ENCODE measurements around the gene STON1. TPM values are rescaled to one million over a fixed set of nuclear protein-coding genes. Genes with fewer than 3 reads are reported as not detected.
A peak's percentile ranks its signal among the peaks of the same experiment; 100 is the strongest.
"Not testable (repeated sequence)": the region's sequence is repeated elsewhere in the genome, so short reads cannot be mapped to it uniquely, and the experiment has no call there.

STON1 gene
- total RNA-seq, 3 donors from 2014 or later = 21.7 to 45.6 (median 35.1) TPM

- Histone ChIP-seq H3K4me1 (no peaks in the 10 kb centered on the region), H3K27ac (no peak overlapping the region), H3K36me3 (no peaks in the 10 kb centered on the region), H3K27me3 (no peaks in the 10 kb centered on the region), H3K4me3 (no peak overlapping the region), H3K9me3 (no peaks in the 10 kb centered on the region)
- no peak for DNase-seq (ENCODE audit: low spot score in 2 of 2)
- intact Hi-C loops (cut with DNase I; ENCODE audit: low total_unique reads) = no loop called here
- TF ChIP-seq POLR2A (IDR thresholded peaks at IDR 0.05) (no peak), POLR2AphosphoS5 (IDR thresholded peaks at IDR 0.05) (no peak), CTCF (IDR thresholded peaks at IDR 0.05) (peak; percentile 53 to 54 (median 53))
Measured at GRCh38 chr2:48589170-48589767, 59.3 kb downstream of the STON1 start.

- no peak overlapping the region for H3K4me3 ChIP-seq
- no peak overlapping the region for H3K27ac ChIP-seq
- no peak for TF ChIP-seq POLR2AphosphoS5 (IDR thresholded peaks at IDR 0.05)
- no peak for TF ChIP-seq CTCF (IDR thresholded peaks at IDR 0.05)
- TF ChIP-seq POLR2A (IDR thresholded peaks at IDR 0.05) = no peak
- no peaks in the 10 kb centered on the region for H3K9me3 ChIP-seq
- no peak for DNase-seq (ENCODE audit: low spot score in 2 of 2)
- H3K4me1 ChIP-seq = no peaks in the 10 kb centered on the region
- H3K36me3 ChIP-seq = no peaks in the 10 kb centered on the region
- no peaks in the 10 kb centered on the region for H3K27me3 ChIP-seq
- intact Hi-C loops (cut with DNase I; ENCODE audit: low total_unique reads) = no loop called here
Measured at GRCh38 chr2:48590017-48590416, 60.1 kb downstream of the STON1 start.

- Histone ChIP-seq H3K27me3 (no peaks in the 10 kb centered on the region), H3K27ac (no peak overlapping the region), H3K36me3 (no peaks in the 10 kb centered on the region), H3K9me3 (no peaks in the 10 kb centered on the region), H3K4me3 (no peak overlapping the region), H3K4me1 (no peaks in the 10 kb centered on the region)
- no peak for DNase-seq (ENCODE audit: low spot score in 2 of 2)
- no peak for TF ChIP-seq CTCF (IDR thresholded peaks at IDR 0.05)
- TF ChIP-seq POLR2A (IDR thresholded peaks at IDR 0.05) = no peak
- no peak for TF ChIP-seq POLR2AphosphoS5 (IDR thresholded peaks at IDR 0.05)
- intact Hi-C loops (cut with DNase I; ENCODE audit: low total_unique reads) = no loop called here
Measured at GRCh38 chr2:48592067-48592466, 62.1 kb downstream of the STON1 start.

GRCh38 chr2:48596751-48597150 is 66.8 kb downstream of the STON1 start:
- intact Hi-C loops (cut with DNase I; ENCODE audit: low total_unique reads); H3K4me1 ChIP-seq: not testable (repeated sequence)

GRCh38 chr2:48597492-48597891 is 67.5 kb downstream of the STON1 start:
- TF ChIP-seq CTCF (IDR thresholded peaks at IDR 0.05) (no peak), POLR2A (IDR thresholded peaks at IDR 0.05) (no peak), POLR2AphosphoS5 (IDR thresholded peaks at IDR 0.05) (no peak)
- DNase-seq (ENCODE audit: low spot score in 2 of 2) = no peak
- H3K4me3 ChIP-seq = no peak overlapping the region
- intact Hi-C loops (cut with DNase I; ENCODE audit: low total_unique reads) = no loop called here
- H3K27ac ChIP-seq = no peak overlapping the region
- no peaks in the 10 kb centered on the region for H3K9me3 ChIP-seq
- H3K4me1 ChIP-seq = no peaks in the 10 kb centered on the region
- H3K36me3 ChIP-seq = no peaks in the 10 kb centered on the region
- H3K27me3 ChIP-seq = no peaks in the 10 kb centered on the region

More at GRCh38 chr2:48596751-48597150, 66.8 kb downstream of the STON1 start:
- not testable (repeated sequence) for H3K27me3 ChIP-seq; H3K36me3 ChIP-seq; DNase-seq (ENCODE audit: low spot score in 2 of 2); H3K27ac ChIP-seq; H3K9me3 ChIP-seq; H3K4me3 ChIP-seq

Data from breast epithelium (tissue), 4 donors.